Mesenteric fat pad (tissue), 1 donor: ENCODE data around the gene GPR37. TPM values are rescaled to one million over a fixed set of nuclear protein-coding genes. Genes with fewer than 3 reads are reported as not detected.

Experiments
- DNase-seq: peaks from one replicate; pipeline ENCODE4 v3.0.0-alpha.2; 2020; ENCODE audit warnings: low spot score
- long read RNA-seq: library from polyadenylated mRNA; unstranded; transcript quantifications from one replicate; pipeline ENCODE4 v2.0.0, GENCODE V29; 2020
- total RNA-seq: library from RNA; stranded (reverse); fragmentation: NEBNext Ultra II Directional; extraction: Animal tissue kit (Norgen Biotek cat#: 25700); gene quantifications from one replicate; pipeline ENCODE4 v1.2.1, GENCODE V29; 2021
- donor health status: DM: yes; HTN: yes; CAD: no.

Gene GPR37
- not detected for total RNA-seq
- long read RNA-seq = 0 reads

- DNase-seq = no peak
These were observed at the start of gene GPR37 for GRCh38 chr7:124765401-124766352. TSS of gene GPR37 (minus strand) at chr7:124765792. CDS start at chr7:124764976, 816 bp downstream.

GRCh38 chr7:124813994-124814798 lies 48.6 kb upstream of the GPR37 start:
- DNase-seq = no peak

- no peak for DNase-seq
These were observed 47.2 kb upstream of the GPR37 start for GRCh38 chr7:124812764-124813163.

GRCh38 chr7:124811341-124811740 lies 45.7 kb upstream of the GPR37 start:
- DNase-seq = no peak

- no peak for DNase-seq
These were observed 45.0 kb upstream of the GPR37 start for GRCh38 chr7:124810605-124811004.

- DNase-seq = no peak
These were observed 42.6 kb upstream of the GPR37 start for GRCh38 chr7:124808206-124808605.

GRCh38 chr7:124801330-124801895 lies 35.8 kb upstream of the GPR37 start:
- no peak for DNase-seq

GRCh38 chr7:124800386-124800785 lies 34.8 kb upstream of the GPR37 start:
- DNase-seq = no peak

- DNase-seq = no peak
These were observed 33.9 kb upstream of the GPR37 start for GRCh38 chr7:124799448-124799847.

- DNase-seq = no peak
These were observed 31.2 kb upstream of the GPR37 start for GRCh38 chr7:124796771-124797170.

GRCh38 chr7:124792696-124793095 lies 27.1 kb upstream of the GPR37 start:
- DNase-seq = no peak

- DNase-seq = no peak
These were observed 26.4 kb upstream of the GPR37 start for GRCh38 chr7:124792002-124792401.

- DNase-seq = no peak
These were observed 25.8 kb upstream of the GPR37 start for GRCh38 chr7:124791426-124791825.

- DNase-seq = no peak
These were observed 25.1 kb upstream of the GPR37 start for GRCh38 chr7:124790645-124791044.

GRCh38 chr7:124785994-124786393 lies 20.4 kb upstream of the GPR37 start:
- DNase-seq = no peak

GRCh38 chr7:124784879-124785818 lies 19.6 kb upstream of the GPR37 start:
- no peak for DNase-seq

GRCh38 chr7:124783271-124783670 lies 17.7 kb upstream of the GPR37 start:
- no peak for DNase-seq

- no peak for DNase-seq
These were observed 16.5 kb upstream of the GPR37 start for GRCh38 chr7:124781907-124782734.

GRCh38 chr7:124781418-124781817 lies 15.8 kb upstream of the GPR37 start:
- no peak for DNase-seq

- no peak for DNase-seq
These were observed 15.0 kb upstream of the GPR37 start for GRCh38 chr7:124780608-124781007.
